Stomach (tissue), 9 donors: Measurements from ENCODE around the gene TIMM44. TPM values are rescaled to one million over a fixed set of nuclear protein-coding genes. Genes with fewer than 3 reads are reported as not detected.

Source experiments
- DNase-seq, 2 donors: peaks; one replicate each; pipeline versions ENCODE4 v3.0.0 to v3.0.0-alpha.2; 2013 to 2019
- H3K27ac ChIP-seq, 5 donors: fragments of 200-600 bp in 4 of 5; sonication (generic) in 4 of 5; one replicate each; pipeline ENCODE4 v1.5.1; 2013 to 2019; ENCODE audit warnings: mild to moderate bottlenecking in 1 of 5, moderate library complexity in 1 of 5
- H3K27me3 ChIP-seq, 3 donors: fragments of 200-600 bp; sonication (generic); one replicate each; pipeline ENCODE4 v1.5.1; 2017 to 2019; ENCODE audit warnings: mixed run types in 1 of 3
- H3K36me3 ChIP-seq, 4 donors: fragments of 200-600 bp; sonication (generic); 1 replicate in 3 of 4; 2 replicates in 1 of 4; pipeline ENCODE4 v1.5.1; 2016 to 2019
- H3K4me1 ChIP-seq, 4 donors: fragments of 200-600 bp; sonication (generic); one replicate each; pipeline ENCODE4 v1.5.1; 2016 to 2019
- H3K4me3 ChIP-seq, 4 donors: fragments of 200-600 bp; sonication (generic) in 3 of 4; one replicate each; pipeline ENCODE4 v1.5.1; 2016 to 2019; ENCODE audit warnings: mild to moderate bottlenecking in 1 of 4
- H3K9me3 ChIP-seq, 4 donors: fragments of 200-600 bp; sonication (generic); one replicate each; pipeline ENCODE4 v1.5.1; 2016 to 2019
- EP300 ChIP-seq: sonication (generic); formaldehyde crosslinking; IDR thresholded peaks from one replicate; pipeline ENCODE4 v1.6.1; 2017; ENCODE audit warnings: antibody characterized with exemption
- POLR2A ChIP-seq, 4 donors: fragments of 450-650 bp; IDR thresholded peaks; one replicate each; pipeline ENCODE4 v1.6.1; 2016; ENCODE audit warnings: antibody characterized with exemption in 4 of 4, control low read depth in 2 of 4, mild to moderate bottlenecking in 1 of 4, moderate library complexity in 1 of 4
- POLR2AphosphoS5 ChIP-seq, 3 donors: sonication (generic); formaldehyde crosslinking; IDR thresholded peaks; one replicate each; pipeline ENCODE4 v1.6.1; 2016; ENCODE audit warnings: antibody characterized with exemption in 3 of 3
- WGBS, 5 donors: extraction: QIAGEN DNeasy Blood & Tissue Kit in 3 of 5; methylation state at CpG; one replicate each; pipeline versions ENCODE4 v1.1.5 to v1.1.7; 2013 to 2018; 5-methylcytosine and 5-hydroxymethylcytosine counted together
- intact Hi-C: fragments of 100-400 bp; cut with DNase I; formaldehyde crosslinking; loops from one replicate; pipeline ENCODE4 v1.15.1; 2023; ENCODE audit warnings: low total_unique reads
- polyA plus RNA-seq, 3 donors: library from polyadenylated mRNA; stranded (reverse); fragments of 200-250 nt; gene quantifications; one replicate each; pipeline ENCODE4 v1.2.3, GENCODE V29; 2013
- total RNA-seq, 5 donors: library from RNA; depleted of rRNA; stranded (reverse); fragments of >200 nt; gene quantifications; one replicate each; pipeline versions ENCODE4 v1.1.0 to v1.2.3, GENCODE V29; 2014 to 2016
- TF ChIP-seq, protein P1 (sequence below), 7 experiments: fragments of 450-650 bp in 4 of 7; fragments of 200-600 bp in 3 of 7; sonication (generic) in 3 of 7; IDR thresholded peaks; one replicate each; pipeline ENCODE4 v1.5.1; 2016 to 2019; ENCODE audit warnings: antibody characterized with exemption in 7 of 7, control low read depth in 2 of 7, mild to moderate bottlenecking in 1 of 7
- donor health status: healthy with polysubstance abuse.
- donor health status: Bipolar disorder and iron deficiency.
- donor health status: healthy.

TIMM44 gene
- total and polyA plus RNA-seq, 8 donors = 41.0 to 123 (median 52.8) TPM

- peaks cover 12 to 67% (median 52%) of the 10 kb centered on the region in 3 donors for H3K27me3 ChIP-seq
- peaks cover 49 to 71% (median 58%) of the 10 kb centered on the region in 4 donors for H3K4me1 ChIP-seq
- DNase-seq = peak; percentile 58 to 88
- 1% methylated on average over 19 to 71 of the region's 71 CpGs for WGBS, 5 donors
- H3K4me3 ChIP-seq = peak overlapping the region; percentile 31 to 51 (median 40)
- H3K9me3 ChIP-seq = no peaks in the 10 kb centered on the region
- intact Hi-C loops = no loop called here
- H3K36me3 ChIP-seq = peaks cover 15 to 23% (median 20%) of the 10 kb centered on the region in 4 donors
- TF ChIP-seq POLR2AphosphoS5 (IDR thresholded peaks at IDR 0.05) = no peak
- TF ChIP-seq EP300 = no peak
- TF ChIP-seq, protein P1, sequence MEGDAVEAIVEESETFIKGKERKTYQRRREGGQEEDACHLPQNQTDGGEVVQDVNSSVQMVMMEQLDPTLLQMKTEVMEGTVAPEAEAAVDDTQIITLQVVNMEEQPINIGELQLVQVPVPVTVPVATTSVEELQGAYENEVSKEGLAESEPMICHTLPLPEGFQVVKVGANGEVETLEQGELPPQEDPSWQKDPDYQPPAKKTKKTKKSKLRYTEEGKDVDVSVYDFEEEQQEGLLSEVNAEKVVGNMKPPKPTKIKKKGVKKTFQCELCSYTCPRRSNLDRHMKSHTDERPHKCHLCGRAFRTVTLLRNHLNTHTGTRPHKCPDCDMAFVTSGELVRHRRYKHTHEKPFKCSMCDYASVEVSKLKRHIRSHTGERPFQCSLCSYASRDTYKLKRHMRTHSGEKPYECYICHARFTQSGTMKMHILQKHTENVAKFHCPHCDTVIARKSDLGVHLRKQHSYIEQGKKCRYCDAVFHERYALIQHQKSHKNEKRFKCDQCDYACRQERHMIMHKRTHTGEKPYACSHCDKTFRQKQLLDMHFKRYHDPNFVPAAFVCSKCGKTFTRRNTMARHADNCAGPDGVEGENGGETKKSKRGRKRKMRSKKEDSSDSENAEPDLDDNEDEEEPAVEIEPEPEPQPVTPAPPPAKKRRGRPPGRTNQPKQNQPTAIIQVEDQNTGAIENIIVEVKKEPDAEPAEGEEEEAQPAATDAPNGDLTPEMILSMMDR (IDR thresholded peaks at IDR 0.05) = peak in 4 of 7 experiments; percentile 8 to 55 (median 43)
- H3K27ac ChIP-seq = peak overlapping the region in 2 of 5 donors; percentile 29 to 65
Observed at GRCh38 chr19:7917267-7918061, 26.0 kb downstream of the TIMM44 start.

GRCh38 chr19:7916955-7917266 is 26.6 kb downstream of the TIMM44 start:
- H3K4me1 ChIP-seq = peaks cover 43 to 66% (median 53%) of the 10 kb centered on the region in 4 donors
- H3K27ac ChIP-seq = peak overlapping the region in 2 of 5 donors; percentile 29 to 65
- H3K27me3 ChIP-seq = peaks cover 12 to 71% (median 52%) of the 10 kb centered on the region in 3 donors
- TF ChIP-seq, protein P1 (IDR thresholded peaks at IDR 0.05) = no peak
- TF ChIP-seq POLR2A (IDR thresholded peaks at IDR 0.05) (no peak), POLR2AphosphoS5 (IDR thresholded peaks at IDR 0.05) (no peak), EP300 (no peak)
- intact Hi-C loops = no loop called here
- H3K36me3 ChIP-seq = peaks cover 15 to 23% (median 20%) of the 10 kb centered on the region in 4 donors
- peak overlapping the region; percentile 33 to 51 (median 40) for H3K4me3 ChIP-seq
- WGBS, 5 donors = 0 to 16% (median 7%) methylated on average over 7 to 12 of the region's 12 CpGs; no CpG with 5 or more reads in 1 of the 5 donors
- DNase-seq = no peak
- no peaks in the 10 kb centered on the region for H3K9me3 ChIP-seq

DNA sequence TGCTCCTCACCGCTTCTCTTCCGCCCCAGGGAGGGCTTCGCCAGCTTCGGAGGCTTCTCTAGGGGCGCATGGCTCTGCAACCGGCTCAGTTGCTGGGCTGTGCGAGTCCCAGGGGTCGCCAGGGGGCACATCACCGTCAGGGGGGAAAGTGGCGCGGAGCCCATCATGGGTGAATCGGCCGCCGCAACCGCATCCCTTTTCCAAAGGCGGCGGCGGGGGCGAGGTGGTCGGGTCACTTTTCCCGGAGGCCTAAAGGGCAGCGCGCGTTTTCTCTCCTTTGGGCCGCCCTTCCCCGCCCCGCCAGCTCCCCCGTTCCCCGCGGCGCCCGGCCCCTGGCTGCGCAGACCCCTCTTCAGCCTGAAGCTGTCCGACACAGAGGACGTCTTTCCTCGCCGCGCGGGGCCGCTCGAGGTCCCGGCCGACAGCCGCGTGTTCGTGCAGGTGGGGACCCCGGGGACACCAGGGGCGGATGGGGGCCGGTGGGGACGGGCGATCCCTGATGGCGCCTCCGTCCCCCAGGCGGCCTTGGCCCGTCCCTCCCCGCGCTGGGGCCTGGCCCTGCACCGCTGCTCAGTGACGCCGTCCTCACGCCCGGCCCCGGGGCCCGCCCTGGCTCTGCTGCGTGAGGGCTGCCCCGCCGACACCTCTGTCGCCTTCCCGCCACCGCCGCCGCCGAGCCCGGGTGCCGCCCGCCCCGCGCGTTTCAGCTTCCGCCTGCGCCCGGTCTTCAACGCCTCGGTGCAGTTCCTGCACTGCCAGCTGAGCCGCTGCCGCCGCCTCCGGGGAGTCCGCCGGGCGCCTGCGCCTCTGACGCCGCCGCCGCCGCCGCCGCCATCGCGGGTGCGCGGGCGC is 27.1 kb downstream of the TIMM44 start:
- WGBS, 5 donors = 0 to 1% (median 1%) methylated on average over 13 to 104 of the region's 104 CpGs
- peaks cover 37 to 60% (median 47%) of the 10 kb centered on the region in 4 donors for H3K4me1 ChIP-seq
- H3K4me3 ChIP-seq = peak overlapping the region; percentile 33 to 51 (median 40)
- peak; percentile 42 to 77 for DNase-seq
- peaks cover 12 to 74% (median 52%) of the 10 kb centered on the region in 3 donors for H3K27me3 ChIP-seq
- no peaks in the 10 kb centered on the region for H3K9me3 ChIP-seq
- H3K36me3 ChIP-seq = peaks cover 19 to 26% (median 24%) of the 10 kb centered on the region in 4 donors
- no peak for TF ChIP-seq EP300
- TF ChIP-seq, protein P1 (IDR thresholded peaks at IDR 0.05) = no peak
- no peak for TF ChIP-seq POLR2A (IDR thresholded peaks at IDR 0.05)
- TF ChIP-seq POLR2AphosphoS5 (IDR thresholded peaks at IDR 0.05) = no peak
- intact Hi-C loops = no loop called here
- peak overlapping the region in 2 of 5 donors; percentile 29 to 65 for H3K27ac ChIP-seq
